ENCODE data around the gene TMEM229B.

TMEM229B gene

GRCh38 chr14:67487937-67488893 is at the start of gene TMEM229B:
Gene TMEM229B (minus strand): TSS chr14:67488721. CDS start chr14:67473923, 14,798 bp downstream.
- no peak for DNase-seq (ENCODE audit: low spot score)

- DNase-seq (ENCODE audit: low spot score): no peak
Measured at GRCh38 chr14:67537736-67538135, 49.2 kb upstream of the TMEM229B start.

- DNase-seq (ENCODE audit: low spot score): no peak
Measured at GRCh38 chr14:67536087-67536486, 47.6 kb upstream of the TMEM229B start.

GRCh38 chr14:67533754-67534085 is 45.2 kb upstream of the TMEM229B start:
- no peak for DNase-seq (ENCODE audit: low spot score)

GRCh38 chr14:67532998-67533753 is 44.7 kb upstream of the TMEM229B start, which contains the start of gene PLEKHH1:
Gene PLEKHH1 (plus strand): TSS chr14:67533290. CDS start chr14:67541868, 8,578 bp downstream.
- DNase-seq (ENCODE audit: low spot score): peak; percentile 91

GRCh38 chr14:67532606-67532997 is 44.1 kb upstream of the TMEM229B start:
- DNase-seq (ENCODE audit: low spot score): no peak

GRCh38 chr14:67529947-67530935 is 41.7 kb upstream of the TMEM229B start:
- DNase-seq (ENCODE audit: low spot score): no peak

GRCh38 chr14:67528276-67528675 is 39.8 kb upstream of the TMEM229B start:
- no peak for DNase-seq (ENCODE audit: low spot score)

GRCh38 chr14:67527756-67528155 is 39.2 kb upstream of the TMEM229B start:
- DNase-seq (ENCODE audit: low spot score): no peak

GRCh38 chr14:67526676-67527459 is 38.3 kb upstream of the TMEM229B start:
- peak; percentile 62 for DNase-seq (ENCODE audit: low spot score)

GRCh38 chr14:67526181-67526580 is 37.7 kb upstream of the TMEM229B start:
- DNase-seq (ENCODE audit: low spot score): no peak

GRCh38 chr14:67525389-67525788 is 36.9 kb upstream of the TMEM229B start:
- DNase-seq (ENCODE audit: low spot score): no peak

- DNase-seq (ENCODE audit: low spot score): no peak
Measured at GRCh38 chr14:67524634-67524963, 36.1 kb upstream of the TMEM229B start.

- DNase-seq (ENCODE audit: low spot score): no peak
Measured at GRCh38 chr14:67523764-67524633, 35.5 kb upstream of the TMEM229B start.

- DNase-seq (ENCODE audit: low spot score): no peak
Measured at GRCh38 chr14:67522270-67522669, 33.7 kb upstream of the TMEM229B start.

- no peak for DNase-seq (ENCODE audit: low spot score)
Measured at GRCh38 chr14:67520482-67520881, 32.0 kb upstream of the TMEM229B start.

- DNase-seq (ENCODE audit: low spot score): no peak
Measured at GRCh38 chr14:67519406-67519805, 30.9 kb upstream of the TMEM229B start.

- peak; percentile 50 for DNase-seq (ENCODE audit: low spot score)
Measured at GRCh38 chr14:67517083-67517482, 28.6 kb upstream of the TMEM229B start.

GRCh38 chr14:67516676-67517075 is 28.2 kb upstream of the TMEM229B start:
- no peak for DNase-seq (ENCODE audit: low spot score)

All from GM03348 (cell line).